Tibial nerve (tissue), 4 donors: ENCODE results near the gene THAP2. TPM values are rescaled to one million over a fixed set of nuclear protein-coding genes. Genes with fewer than 3 reads are reported as not detected.

Experiments
- DNase-seq, 2 donors: peaks; one replicate each; pipeline ENCODE4 v3.0.0-alpha.2; 2019; ENCODE audit warnings: low spot score in 2 of 2
- H3K27ac ChIP-seq, 4 donors: fragments of 200-600 bp; sonication (generic) in 3 of 4; one replicate each; pipeline ENCODE4 v1.5.1; 2017 to 2019; ENCODE audit warnings: mild to moderate bottlenecking in 1 of 4
- H3K27me3 ChIP-seq, 2 donors: fragments of 200-600 bp; sonication (generic) in 1 of 2; one replicate each; pipeline versions ENCODE4 v1.5.1 to v1.6.0; 2017 to 2019
- H3K36me3 ChIP-seq, 3 donors: fragments of 200-600 bp; sonication (generic); one replicate each; pipeline ENCODE4 v1.5.1; 2018 to 2019
- H3K4me1 ChIP-seq, 4 donors: fragments of 200-600 bp; sonication (generic) in 3 of 4; one replicate each; pipeline ENCODE4 v1.5.1; 2017 to 2019
- H3K4me3 ChIP-seq, 4 donors: fragments of 200-600 bp; sonication (generic) in 3 of 4; one replicate each; pipeline ENCODE4 v1.5.1; 2017 to 2019; ENCODE audit warnings: mild to moderate bottlenecking in 1 of 4, moderate library complexity in 1 of 4
- H3K9me3 ChIP-seq, 4 donors: fragments of 200-600 bp; sonication (generic) in 3 of 4; one replicate each; pipeline ENCODE4 v1.5.1; 2017 to 2019
- CTCF ChIP-seq, 5 experiments: fragments of 200-600 bp in 3 of 5; fragments of 450-650 bp in 2 of 5; sonication (generic) in 3 of 5; IDR thresholded peaks; one replicate each; pipeline ENCODE4 v1.5.1; 2016 to 2019; ENCODE audit warnings: antibody characterized with exemption in 5 of 5, mild to moderate bottlenecking in 3 of 5, moderate library complexity in 2 of 5
- EP300 ChIP-seq, 2 donors: sonication (generic); formaldehyde crosslinking; IDR thresholded peaks; one replicate each; pipeline ENCODE4 v1.6.1; 2017; ENCODE audit warnings: antibody characterized with exemption in 2 of 2, mild to moderate bottlenecking in 1 of 2
- POLR2A ChIP-seq, 2 donors: fragments of 450-650 bp; IDR thresholded peaks; one replicate each; pipeline ENCODE4 v1.6.1; 2017; ENCODE audit warnings: antibody characterized with exemption in 2 of 2, mild to moderate bottlenecking in 2 of 2, moderate library complexity in 2 of 2
- WGBS, 2 donors: methylation state at CpG; one replicate each; pipeline ENCODE4 v1.1.5; 2018; 5-methylcytosine and 5-hydroxymethylcytosine counted together
- total RNA-seq, 4 donors: library from RNA; depleted of rRNA; stranded (reverse); fragments of >200 nt; gene quantifications; one replicate each; pipeline ENCODE4 v1.1.0, GENCODE V29; 2016

Gene THAP2
- total RNA-seq, 4 donors from 2014 or later, result 2.1 to 5.0 (median 2.3) TPM

GRCh38 chr12:71665090-71665463 lies 976 bp downstream of the THAP2 start:
- H3K27ac ChIP-seq, result peak overlapping the region; percentile 83 to 94 (median 93)
- DNase-seq, result no peak
- H3K9me3 ChIP-seq, result no peaks in the 10 kb centered on the region
- H3K36me3 ChIP-seq, result no peaks in the 10 kb centered on the region
- no peaks in the 10 kb centered on the region for H3K27me3 ChIP-seq
- 14 to 28% methylated on average over 4 of the region's 4 CpGs for WGBS, 2 donors
- H3K4me3 ChIP-seq, result peak overlapping the region; percentile 79 to 94 (median 84)
- TF ChIP-seq CTCF (IDR thresholded peaks at IDR 0.05) (no peak), EP300 (IDR thresholded peaks at IDR 0.05) (no peak), POLR2A (IDR thresholded peaks at IDR 0.05) (no peak)
- peaks cover 0 to 38% (median 17%) of the 10 kb centered on the region in 4 donors for H3K4me1 ChIP-seq

GRCh38 chr12:71666259-71666658 lies 2.2 kb downstream of the THAP2 start:
- Histone ChIP-seq H3K27me3 (no peaks in the 10 kb centered on the region), H3K27ac (no peak overlapping the region), H3K4me1 (peaks cover 0 to 26% (median 13%) of the 10 kb centered on the region in 4 donors), H3K4me3 (no peak overlapping the region), H3K36me3 (no peaks in the 10 kb centered on the region), H3K9me3 (no peaks in the 10 kb centered on the region)
- no peak for TF ChIP-seq POLR2A (IDR thresholded peaks at IDR 0.05)
- no peak for TF ChIP-seq EP300 (IDR thresholded peaks at IDR 0.05)
- TF ChIP-seq CTCF (IDR thresholded peaks at IDR 0.05), result no peak
- DNase-seq, result no peak
- 92% methylated on average over 5 of the region's 5 CpGs for WGBS, 2 donors

- no peak for TF ChIP-seq CTCF (IDR thresholded peaks at IDR 0.05)
- no peak for TF ChIP-seq EP300 (IDR thresholded peaks at IDR 0.05)
- no peak for TF ChIP-seq POLR2A (IDR thresholded peaks at IDR 0.05)
- Histone ChIP-seq H3K4me3 (no peak overlapping the region), H3K27me3 (no peaks in the 10 kb centered on the region), H3K36me3 (no peaks in the 10 kb centered on the region), H3K4me1 (no peaks in the 10 kb centered on the region), H3K9me3 (no peaks in the 10 kb centered on the region), H3K27ac (no peak overlapping the region)
- no peak for DNase-seq
Observed at GRCh38 chr12:71671311-71671710, 7.2 kb downstream of the THAP2 start.

- Histone ChIP-seq H3K27ac (no peak overlapping the region), H3K4me3 (no peak overlapping the region), H3K36me3 (no peaks in the 10 kb centered on the region), H3K27me3 (no peaks in the 10 kb centered on the region), H3K9me3 (no peaks in the 10 kb centered on the region), H3K4me1 (no peaks in the 10 kb centered on the region)
- DNase-seq, result no peak
- 89 to 97% methylated on average over 1 of the region's 1 CpG for WGBS, 2 donors
- TF ChIP-seq POLR2A (IDR thresholded peaks at IDR 0.05) (no peak), EP300 (IDR thresholded peaks at IDR 0.05) (no peak), CTCF (IDR thresholded peaks at IDR 0.05) (no peak)
Observed at GRCh38 chr12:71671816-71672215, 7.7 kb downstream of the THAP2 start.

GRCh38 chr12:71682466-71682865 lies 18.4 kb downstream of the THAP2 start:
- TF ChIP-seq CTCF (IDR thresholded peaks at IDR 0.05) (no peak), POLR2A (IDR thresholded peaks at IDR 0.05) (no peak), EP300 (IDR thresholded peaks at IDR 0.05) (no peak)
- 95 to 100% methylated on average over 1 of the region's 1 CpG for WGBS, 2 donors
- no peak overlapping the region for H3K27ac ChIP-seq
- H3K4me1 ChIP-seq, result peaks cover 0 to 22% (median 6%) of the 10 kb centered on the region in 4 donors
- no peak overlapping the region for H3K4me3 ChIP-seq
- no peaks in the 10 kb centered on the region for H3K36me3 ChIP-seq
- no peaks in the 10 kb centered on the region for H3K27me3 ChIP-seq
- no peak for DNase-seq
- no peaks in the 10 kb centered on the region for H3K9me3 ChIP-seq
